ENCODE results near the gene PIGK.
"Not testable (repeated sequence)": the region's sequence is repeated elsewhere in the genome, so short reads cannot be mapped to it uniquely, and the experiment has no call there.

The PIGK gene

GRCh38 chr1:77170687-77171086 is 48.5 kb downstream of the PIGK start:
- Histone ChIP-seq H3K27ac (ENCODE audit: low read depth, low read length, poor library complexity, severe bottlenecking) (no peak overlapping the region), H3F3A (ENCODE audit: insufficient read depth, low read length) (no peaks in the 10 kb centered on the region), H3K9ac (ENCODE audit: low read length) (no peak overlapping the region), H3K79me2 (ENCODE audit: insufficient read depth, low read length) (no peaks in the 10 kb centered on the region), H3K4me2 (ENCODE audit: low read length) (no peak overlapping the region), H3K4me1 (ENCODE audit: insufficient read depth, low read length, severe bottlenecking) (no peaks in the 10 kb centered on the region), H3K27me3 (ENCODE audit: insufficient read depth, low read length) (no peaks in the 10 kb centered on the region), H2AFZ (ENCODE audit: low read length) (no peak overlapping the region), H3K4me3 (ENCODE audit: low read depth, low read length, poor library complexity, severe bottlenecking) (no peak overlapping the region), H3K9me3 (ENCODE audit: low read length) (peaks cover 6% of the 10 kb centered on the region; the same call in 1 of the 2 replicates), H4K20me1 (ENCODE audit: insufficient read depth, low read length) (no peaks in the 10 kb centered on the region), H3K9me2 (ENCODE audit: low read depth, low read length) (no peaks in the 10 kb centered on the region), H3K36me3 (ENCODE audit: insufficient read depth, low read length) (no peaks in the 10 kb centered on the region)
- no peak for TF ChIP-seq CTCF (IDR thresholded peaks at IDR 0.05; ENCODE audit: low read length)
- TF ChIP-seq EZH2 (IDR thresholded peaks at IDR 0.05; ENCODE audit: borderline replicate concordance, low read length): no peak

GRCh38 chr1:77168358-77168757 is 50.9 kb downstream of the PIGK start:
- H3K4me1 ChIP-seq (ENCODE audit: insufficient read depth, low read length, severe bottlenecking): no peaks in the 10 kb centered on the region
- H3K4me3 ChIP-seq (ENCODE audit: low read depth, low read length, poor library complexity, severe bottlenecking): no peak overlapping the region
- H3K79me2 ChIP-seq (ENCODE audit: insufficient read depth, low read length): no peaks in the 10 kb centered on the region
- no peak for TF ChIP-seq CTCF (IDR thresholded peaks at IDR 0.05; ENCODE audit: low read length)
- no peak for TF ChIP-seq EZH2 (IDR thresholded peaks at IDR 0.05; ENCODE audit: borderline replicate concordance, low read length)
- H3K27me3 ChIP-seq (ENCODE audit: insufficient read depth, low read length): no peaks in the 10 kb centered on the region
- no peak overlapping the region for H2AFZ ChIP-seq (ENCODE audit: low read length)
- H3K36me3 ChIP-seq (ENCODE audit: insufficient read depth, low read length): no peaks in the 10 kb centered on the region
- no peaks in the 10 kb centered on the region for H3F3A ChIP-seq (ENCODE audit: insufficient read depth, low read length)
- no peaks in the 10 kb centered on the region for H3K9me2 ChIP-seq (ENCODE audit: low read depth, low read length)
- no peak overlapping the region for H3K27ac ChIP-seq (ENCODE audit: low read depth, low read length, poor library complexity, severe bottlenecking)
- no peak overlapping the region for H3K9ac ChIP-seq (ENCODE audit: low read length)
- H4K20me1 ChIP-seq (ENCODE audit: insufficient read depth, low read length): no peaks in the 10 kb centered on the region
- H3K4me2 ChIP-seq (ENCODE audit: low read length): no peak overlapping the region
- H3K9me3 ChIP-seq (ENCODE audit: low read length): no peaks in the 10 kb centered on the region

- Histone ChIP-seq H3F3A (ENCODE audit: insufficient read depth, low read length) (no peaks in the 10 kb centered on the region), H3K4me3 (ENCODE audit: low read depth, low read length, poor library complexity, severe bottlenecking) (no peak overlapping the region), H3K4me1 (ENCODE audit: insufficient read depth, low read length, severe bottlenecking) (no peaks in the 10 kb centered on the region), H3K27ac (ENCODE audit: low read depth, low read length, poor library complexity, severe bottlenecking) (no peak overlapping the region), H4K20me1 (ENCODE audit: insufficient read depth, low read length) (no peaks in the 10 kb centered on the region), H3K9me2 (ENCODE audit: low read depth, low read length) (no peaks in the 10 kb centered on the region), H2AFZ (ENCODE audit: low read length) (no peak overlapping the region), H3K36me3 (ENCODE audit: insufficient read depth, low read length) (peaks cover 33% of the 10 kb centered on the region), H3K9ac (ENCODE audit: low read length) (no peak overlapping the region), H3K4me2 (ENCODE audit: low read length) (no peak overlapping the region), H3K79me2 (ENCODE audit: insufficient read depth, low read length) (no peaks in the 10 kb centered on the region), H3K9me3 (ENCODE audit: low read length) (peaks cover 2% of the 10 kb centered on the region; the same call in 1 of the 2 replicates), H3K27me3 (ENCODE audit: insufficient read depth, low read length) (no peaks in the 10 kb centered on the region)
- TF ChIP-seq CTCF (IDR thresholded peaks at IDR 0.05; ENCODE audit: low read length) (no peak), EZH2 (IDR thresholded peaks at IDR 0.05; ENCODE audit: borderline replicate concordance, low read length) (no peak)
Measured at GRCh38 chr1:77164434-77164944, 54.7 kb downstream of the PIGK start.

GRCh38 chr1:77159706-77160105 is 59.5 kb downstream of the PIGK start:
- H4K20me1 ChIP-seq (ENCODE audit: insufficient read depth, low read length); H2AFZ ChIP-seq (ENCODE audit: low read length); H3K9ac ChIP-seq (ENCODE audit: low read length); H3F3A ChIP-seq (ENCODE audit: insufficient read depth, low read length); H3K27ac ChIP-seq (ENCODE audit: low read depth, low read length, poor library complexity, severe bottlenecking); H3K9me3 ChIP-seq (ENCODE audit: low read length); H3K79me2 ChIP-seq (ENCODE audit: insufficient read depth, low read length); H3K4me1 ChIP-seq (ENCODE audit: insufficient read depth, low read length, severe bottlenecking); H3K9me2 ChIP-seq (ENCODE audit: low read depth, low read length); H3K4me2 ChIP-seq (ENCODE audit: low read length); H3K4me3 ChIP-seq (ENCODE audit: low read depth, low read length, poor library complexity, severe bottlenecking); H3K27me3 ChIP-seq (ENCODE audit: insufficient read depth, low read length): not testable (repeated sequence)
- peaks cover 49% of the 10 kb centered on the region for H3K36me3 ChIP-seq (ENCODE audit: insufficient read depth, low read length)
